Mesendoderm (in vitro differentiated cells): Measurements from ENCODE around the gene POLD2.

Experiments
- DNase-seq: peaks from one replicate; pipeline ENCODE4 v3.0.0; 2013
- H2AK5ac ChIP-seq: 2 replicates; pipeline ENCODE4 v1.6.1; 2013; ENCODE audit warnings: low read length, inconsistent platforms
- H2BK120ac ChIP-seq: 2 replicates; pipeline ENCODE4 v1.6.1; 2013; ENCODE audit warnings: low read depth, mild to moderate bottlenecking, low read length, moderate library complexity, mixed read lengths
- H2BK15ac ChIP-seq: replicated peaks from 2 replicates; pipeline ENCODE4 v1.6.1; 2013; ENCODE audit warnings: low read depth, mild to moderate bottlenecking, moderate library complexity
- H2BK5ac ChIP-seq: 2 replicates; pipeline ENCODE4 v1.6.1; 2013; ENCODE audit warnings: low read length, inconsistent platforms
- H3K18ac ChIP-seq: 2 replicates; pipeline ENCODE4 v1.6.1; 2013; ENCODE audit warnings: mild to moderate bottlenecking, low read length, mixed read lengths
- H3K23ac ChIP-seq: one replicate; pipeline ENCODE4 v1.6.1; 2013; ENCODE audit warnings: low read length
- H3K27ac ChIP-seq: 2 replicates; pipeline ENCODE4 v1.5.1; 2013; ENCODE audit warnings: low read depth, mild to moderate bottlenecking, inconsistent platforms, low read length, moderate library complexity
- H3K27me3 ChIP-seq: 2 replicates; pipeline ENCODE4 v1.6.1; 2013; ENCODE audit warnings: low read length, control low read depth, mild to moderate bottlenecking, inconsistent platforms; ENCODE audit not compliant: insufficient read depth, poor library complexity
- H3K36me3 ChIP-seq: 2 replicates; pipeline ENCODE4 v1.6.1; 2013; ENCODE audit warnings: low read length, inconsistent platforms; ENCODE audit not compliant: control insufficient read depth, insufficient read depth
- H3K4ac ChIP-seq: one replicate; pipeline ENCODE4 v1.6.1; 2013; ENCODE audit warnings: low read depth, mild to moderate bottlenecking, low read length, moderate library complexity
- H3K4me1 ChIP-seq: 2 replicates; pipeline ENCODE4 v1.6.1; 2013; ENCODE audit warnings: low read depth, low read length, inconsistent platforms; ENCODE audit not compliant: control insufficient read depth
- H3K4me2 ChIP-seq: 2 replicates; pipeline ENCODE4 v1.6.1; 2013; ENCODE audit warnings: low read length
- H3K4me3 ChIP-seq: 2 replicates; pipeline ENCODE4 v1.5.1; 2013; ENCODE audit warnings: mild to moderate bottlenecking, low read length
- H3K56ac ChIP-seq: one replicate; pipeline ENCODE4 v1.6.1; 2013; ENCODE audit warnings: low read length
- H3K79me1 ChIP-seq: 2 replicates; pipeline ENCODE4 v1.6.1; 2013; ENCODE audit warnings: low read length, inconsistent platforms
- H3K79me2 ChIP-seq: 2 replicates; pipeline ENCODE4 v1.6.1; 2013; ENCODE audit warnings: mild to moderate bottlenecking, low read length; ENCODE audit not compliant: control insufficient read depth, insufficient read depth
- H3K9ac ChIP-seq: 2 replicates; pipeline ENCODE4 v1.6.1; 2013; ENCODE audit warnings: low read length, inconsistent platforms
- H4K5ac ChIP-seq: one replicate; pipeline ENCODE4 v1.6.1; 2013; ENCODE audit warnings: low read length
- H4K8ac ChIP-seq: one replicate; pipeline ENCODE4 v1.6.1; 2013; ENCODE audit warnings: low read depth, mild to moderate bottlenecking, control low read depth, low read length, moderate library complexity
- WGBS: extraction: QIAGEN DNeasy Blood & Tissue Kit; methylation state at CpG from one replicate; pipeline ENCODE4 v1.1.7; 2013; ENCODE audit warnings: low lambda C conversion rate, missing lambda C conversion rate; ENCODE audit not compliant: insufficient coverage; ENCODE audit errors: extremely low coverage; 5-methylcytosine and 5-hydroxymethylcytosine counted together

Gene POLD2

GRCh38 chr7:44116789-44117666 is 6.3 kb downstream of the POLD2 start:
- Histone ChIP-seq H3K9ac (no peak overlapping the region), H4K8ac (no peak overlapping the region), H2AK5ac (no peak overlapping the region), H3K56ac (no peak overlapping the region), H3K4me2 (no peak overlapping the region), H3K4me3 (no peak overlapping the region), H3K79me2 (peaks cover 14% of the 10 kb centered on the region), H3K27ac (no peak overlapping the region), H3K4ac (no peak overlapping the region), H3K27me3 (no peaks in the 10 kb centered on the region), H3K79me1 (peaks cover 21% of the 10 kb centered on the region), H3K23ac (no peak overlapping the region), H3K36me3 (peaks cover 10% of the 10 kb centered on the region), H3K18ac (no peak overlapping the region), H2BK5ac (no peak overlapping the region), H2BK120ac (no peak overlapping the region), H2BK15ac (no peak overlapping the region), H4K5ac (no peak overlapping the region), H3K4me1 (no peaks in the 10 kb centered on the region)
- no CpG with 5 or more reads among the region's 25 CpGs for WGBS
- no peak for DNase-seq

- H2AK5ac ChIP-seq: no peak overlapping the region
- no peak overlapping the region for H4K8ac ChIP-seq
- no peak overlapping the region for H3K4me2 ChIP-seq
- H3K27ac ChIP-seq: no peak overlapping the region
- H3K23ac ChIP-seq: no peak overlapping the region
- H3K4me3 ChIP-seq: no peak overlapping the region
- no peak overlapping the region for H3K4ac ChIP-seq
- H3K9ac ChIP-seq: no peak overlapping the region
- no peak overlapping the region for H3K56ac ChIP-seq
- H2BK120ac ChIP-seq: no peak overlapping the region
- H3K18ac ChIP-seq: no peak overlapping the region
- H3K36me3 ChIP-seq: peaks cover 10% of the 10 kb centered on the region
- peaks cover 17% of the 10 kb centered on the region for H3K79me1 ChIP-seq
- no peak overlapping the region for H2BK15ac ChIP-seq
- no peak overlapping the region for H4K5ac ChIP-seq
- no peak for DNase-seq
- H3K27me3 ChIP-seq: no peaks in the 10 kb centered on the region
- H2BK5ac ChIP-seq: no peak overlapping the region
- peaks cover 9% of the 10 kb centered on the region for H3K79me2 ChIP-seq
- no CpG with 5 or more reads among the region's 17 CpGs for WGBS
- H3K4me1 ChIP-seq: no peaks in the 10 kb centered on the region
Measured at GRCh38 chr7:44116087-44116788, 7.1 kb downstream of the POLD2 start.

DNA sequence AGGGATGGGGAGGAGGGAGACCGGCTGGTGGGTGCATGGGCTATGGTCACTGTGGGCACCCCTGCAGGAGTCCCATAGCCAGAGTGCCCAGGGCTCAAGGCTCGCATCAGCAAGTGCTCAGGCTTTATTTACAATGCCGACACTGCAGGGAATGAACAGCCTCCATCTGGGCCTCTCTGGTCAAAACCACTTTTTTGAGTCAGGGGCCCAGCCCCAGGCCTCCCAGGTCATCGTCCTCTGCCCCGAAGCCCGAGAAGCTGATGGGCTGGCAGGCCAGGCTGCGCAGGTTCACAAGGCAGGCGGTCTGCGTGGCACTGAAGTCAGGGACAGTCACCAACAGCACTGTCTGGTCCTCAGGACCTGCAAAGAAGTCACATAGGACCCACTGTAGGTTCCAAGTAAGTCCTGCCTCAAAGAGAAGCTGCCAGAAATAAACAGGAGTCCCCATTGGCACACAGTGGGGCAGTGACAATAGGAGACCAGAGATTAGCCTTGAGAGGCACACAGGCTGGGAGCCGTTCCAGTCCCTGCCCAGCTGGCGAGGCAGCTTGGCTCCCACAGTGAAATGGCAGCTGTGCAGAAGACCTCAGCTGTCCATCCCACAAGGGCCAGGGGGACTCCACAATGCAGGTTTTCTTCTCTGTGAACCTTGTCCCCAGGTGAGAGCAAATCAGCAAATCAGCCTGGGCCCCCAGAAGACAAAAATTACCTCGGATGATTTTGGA is 8.6 kb downstream of the POLD2 start:
- no peak overlapping the region for H2BK120ac ChIP-seq
- H3K4me1 ChIP-seq: no peaks in the 10 kb centered on the region
- H3K27me3 ChIP-seq: no peaks in the 10 kb centered on the region
- no peak overlapping the region for H2BK5ac ChIP-seq
- no peak overlapping the region for H3K4me2 ChIP-seq
- peaks cover 7% of the 10 kb centered on the region for H3K36me3 ChIP-seq
- no peak overlapping the region for H3K27ac ChIP-seq
- no peak overlapping the region for H2BK15ac ChIP-seq
- no peak overlapping the region for H3K23ac ChIP-seq
- no peak for DNase-seq
- no peak overlapping the region for H3K4me3 ChIP-seq
- WGBS: no CpG with 5 or more reads among the region's 12 CpGs
- H3K18ac ChIP-seq: no peak overlapping the region
- H3K56ac ChIP-seq: no peak overlapping the region
- no peak overlapping the region for H3K9ac ChIP-seq
- no peak overlapping the region for H2AK5ac ChIP-seq
- no peak overlapping the region for H3K4ac ChIP-seq
- no peak overlapping the region for H4K5ac ChIP-seq
- H4K8ac ChIP-seq: no peak overlapping the region
- H3K79me2 ChIP-seq: peaks cover 5% of the 10 kb centered on the region
- peaks cover 10% of the 10 kb centered on the region for H3K79me1 ChIP-seq

GRCh38 chr7:44113764-44114354 is 9.5 kb downstream of the POLD2 start:
- Histone ChIP-seq H3K18ac (no peak overlapping the region), H2BK15ac (no peak overlapping the region), H4K5ac (no peak overlapping the region), H2BK120ac (no peak overlapping the region), H3K9ac (no peak overlapping the region), H3K36me3 (peaks cover 7% of the 10 kb centered on the region), H3K4me2 (no peak overlapping the region), H3K4ac (no peak overlapping the region), H3K4me1 (no peaks in the 10 kb centered on the region), H3K4me3 (no peak overlapping the region), H2BK5ac (no peak overlapping the region), H2AK5ac (no peak overlapping the region), H3K79me1 (peaks cover 2% of the 10 kb centered on the region), H3K56ac (no peak overlapping the region), H3K27me3 (no peaks in the 10 kb centered on the region), H4K8ac (no peak overlapping the region), H3K27ac (no peak overlapping the region), H3K79me2 (no peaks in the 10 kb centered on the region), H3K23ac (no peak overlapping the region)
- no peak for DNase-seq
- WGBS: no CpG with 5 or more reads among the region's 24 CpGs

DNA sequence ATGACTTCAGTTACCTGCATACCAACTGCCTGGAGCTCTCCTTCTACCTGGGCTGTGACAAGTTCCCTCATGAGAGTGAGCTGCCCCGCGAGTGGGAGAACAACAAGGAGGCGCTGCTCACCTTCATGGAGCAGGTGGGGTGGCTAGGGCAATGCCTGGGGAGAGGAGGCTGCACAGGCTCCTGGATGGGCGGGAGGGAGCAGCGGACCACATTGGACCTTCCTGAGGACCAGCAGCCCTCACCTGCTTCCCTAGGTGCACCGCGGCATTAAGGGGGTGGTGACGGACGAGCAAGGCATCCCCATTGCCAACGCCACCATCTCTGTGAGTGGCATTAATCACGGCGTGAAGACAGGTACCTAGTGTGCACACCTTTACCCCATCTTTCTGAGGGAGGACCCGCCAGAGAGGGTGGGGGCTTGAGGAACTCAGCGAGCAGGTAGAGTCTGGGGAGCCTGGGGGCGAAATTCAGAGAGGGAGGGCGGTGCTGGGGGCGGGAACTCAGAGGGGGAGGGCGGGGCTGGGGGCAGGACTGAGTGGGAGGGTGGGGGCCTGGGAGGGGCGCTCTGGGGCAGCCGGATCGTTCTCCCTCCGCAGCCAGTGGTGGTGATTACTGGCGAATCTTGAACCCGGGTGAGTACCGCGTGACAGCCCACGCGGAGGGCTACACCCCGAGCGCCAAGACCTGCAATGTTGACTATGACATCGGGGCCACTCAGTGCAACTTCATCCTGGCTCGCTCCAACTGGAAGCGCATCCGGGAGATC is 10.2 kb downstream of the POLD2 start:
- H3K4me3 ChIP-seq: no peak overlapping the region
- H3K79me2 ChIP-seq: no peaks in the 10 kb centered on the region
- no peak overlapping the region for H3K4ac ChIP-seq
- WGBS: no CpG with 5 or more reads among the region's 34 CpGs
- peaks cover 2% of the 10 kb centered on the region for H3K79me1 ChIP-seq
- H3K18ac ChIP-seq: no peak overlapping the region
- H3K36me3 ChIP-seq: peaks cover 7% of the 10 kb centered on the region
- no peaks in the 10 kb centered on the region for H3K27me3 ChIP-seq
- no peak overlapping the region for H3K23ac ChIP-seq
- H4K5ac ChIP-seq: no peak overlapping the region
- H3K9ac ChIP-seq: no peak overlapping the region
- no peak overlapping the region for H2AK5ac ChIP-seq
- no peak overlapping the region for H3K56ac ChIP-seq
- no peak for DNase-seq
- H2BK5ac ChIP-seq: no peak overlapping the region
- H4K8ac ChIP-seq: no peak overlapping the region
- no peak overlapping the region for H2BK120ac ChIP-seq
- no peak overlapping the region for H3K4me2 ChIP-seq
- no peak overlapping the region for H3K27ac ChIP-seq
- no peaks in the 10 kb centered on the region for H3K4me1 ChIP-seq
- no peak overlapping the region for H2BK15ac ChIP-seq
